Neural cell (in vitro differentiated cells): Measurements from ENCODE around the gene C1R. TPM values are rescaled to one million over a fixed set of nuclear protein-coding genes. Genes with fewer than 3 reads are reported as not detected.

Source experiments
- H2AFZ ChIP-seq: fragments of 200-600, 300-800 bp; sonication (generic), shearing (Covaris generic); 2 replicates; pipeline ENCODE4 v1.6.0; 2014; ENCODE audit warnings: low read depth, mild to moderate bottlenecking, antibody characterized with exemption, low read length, moderate library complexity
- H3F3A ChIP-seq: fragments of 200-600 bp; shearing (Covaris generic); 2 replicates; pipeline ENCODE4 v1.6.1; 2016; ENCODE audit warnings: mild to moderate bottlenecking, moderate library complexity, mixed read lengths, antibody characterized with exemption, low read length; ENCODE audit not compliant: insufficient read depth, poor library complexity, severe bottlenecking
- H3K27ac ChIP-seq: fragments of 200-600, 300-800 bp; sonication (generic), shearing (Covaris generic); 2 replicates; pipeline ENCODE4 v1.5.1; 2014; ENCODE audit warnings: mild to moderate bottlenecking, low read length, moderate library complexity
- H3K27me3 ChIP-seq: fragments of 300-800, 200-600 bp; sonication (generic), shearing (Covaris generic); 2 replicates; pipeline ENCODE4 v1.6.0; 2014; ENCODE audit warnings: mild to moderate bottlenecking, low read depth, low read length, moderate library complexity; ENCODE audit not compliant: insufficient read depth
- H3K36me3 ChIP-seq: fragments of 300-800, 200-600 bp; sonication (generic), shearing (Covaris generic); 2 replicates; pipeline ENCODE4 v1.5.1; 2014; ENCODE audit warnings: mild to moderate bottlenecking, antibody characterized with exemption, low read length, moderate library complexity; ENCODE audit not compliant: insufficient read depth
- H3K4me2 ChIP-seq: fragments of 300-800, 200-600 bp; sonication (generic), shearing (Covaris generic); 2 replicates; pipeline ENCODE4 v1.6.0; 2014; ENCODE audit warnings: mild to moderate bottlenecking, low read length
- H3K4me3 ChIP-seq: fragments of 300-800, 200-600 bp; sonication (generic), shearing (Covaris generic); 2 replicates; pipeline ENCODE4 v1.5.1; 2014; ENCODE audit warnings: mild to moderate bottlenecking, low read length, moderate library complexity
- H3K79me2 ChIP-seq: fragments of 200-600 bp; shearing (Covaris generic); replicated peaks from 2 replicates; pipeline ENCODE4 v1.6.0; 2014; ENCODE audit warnings: mild to moderate bottlenecking, low read length, moderate library complexity; ENCODE audit not compliant: insufficient read depth
- H3K9ac ChIP-seq: fragments of 300-800, 200-600 bp; sonication (generic), shearing (Covaris generic); 2 replicates; pipeline ENCODE4 v1.6.1; 2016; ENCODE audit warnings: mild to moderate bottlenecking, low read length, mixed read lengths
- H3K9me2 ChIP-seq: fragments of 200-600 bp; shearing (Covaris generic); 2 replicates; pipeline ENCODE4 v1.6.1; 2016; ENCODE audit warnings: mild to moderate bottlenecking, low read length, mixed read lengths; ENCODE audit not compliant: insufficient read depth
- H3K9me3 ChIP-seq: fragments of 200-600, 300-800 bp; sonication (generic), shearing (Covaris generic); 2 replicates; pipeline ENCODE4 v1.6.1; 2016; ENCODE audit warnings: mild to moderate bottlenecking, mixed run types, low read length, moderate library complexity, mixed read lengths
- H4K20me1 ChIP-seq: fragments of 200-600 bp; shearing (Covaris generic); 2 replicates; pipeline ENCODE4 v1.6.1; 2016; ENCODE audit warnings: mild to moderate bottlenecking, mixed run types; ENCODE audit not compliant: insufficient read depth
- CTCF ChIP-seq: fragments of 450-650 bp; IDR thresholded peaks from 2 replicates; pipeline ENCODE4 v1.5.1; 2014; ENCODE audit warnings: antibody characterized with exemption, mild to moderate bottlenecking, moderate library complexity; ENCODE audit not compliant: poor library complexity, severe bottlenecking
- EP300 ChIP-seq: fragments of 450-650 bp; conservative IDR thresholded peaks from 2 replicates; pipeline ENCODE4 v1.6.1; 2014; ENCODE audit warnings: antibody characterized with exemption, mild to moderate bottlenecking, moderate library complexity; ENCODE audit not compliant: poor library complexity, severe bottlenecking
- EZH2 ChIP-seq: fragments of 200-600, 300-800 bp; shearing (Covaris generic), sonication (generic); IDR thresholded peaks from 2 replicates; pipeline ENCODE4 v1.6.1; 2014; ENCODE audit warnings: antibody characterized with exemption, low read length, borderline replicate concordance, mild to moderate bottlenecking; ENCODE audit not compliant: insufficient read depth, poor library complexity, severe bottlenecking
- MXI1 ChIP-seq: fragments of 450-650 bp; conservative IDR thresholded peaks from 2 replicates; pipeline ENCODE4 v1.6.1; 2014; ENCODE audit warnings: antibody characterized with exemption, mild to moderate bottlenecking; ENCODE audit not compliant: poor library complexity, severe bottlenecking
- POLR2AphosphoS5 ChIP-seq: IDR thresholded peaks from 2 replicates; pipeline ENCODE4 v1.6.1; 2012
- RAD21 ChIP-seq: fragments of 450-650 bp; conservative IDR thresholded peaks from 2 replicates; pipeline ENCODE4 v1.6.1; 2014; ENCODE audit warnings: antibody characterized with exemption, mild to moderate bottlenecking, moderate library complexity
- REST ChIP-seq: IDR thresholded peaks from 2 replicates; pipeline ENCODE4 v1.6.1; 2012; ENCODE audit warnings: borderline replicate concordance
- SMC3 ChIP-seq: fragments of 450-650 bp; conservative IDR thresholded peaks from 2 replicates; pipeline ENCODE4 v1.6.1; 2014; ENCODE audit warnings: antibody characterized with exemption, mild to moderate bottlenecking, moderate library complexity; ENCODE audit not compliant: poor library complexity
- TAF1 ChIP-seq: IDR thresholded peaks from 2 replicates; pipeline ENCODE4 v1.6.1; 2012; ENCODE audit warnings: low read depth
- polyA plus RNA-seq: library from polyadenylated mRNA; depleted of rRNA; stranded (reverse); fragments of >200 nt; gene quantifications from 2 replicates; pipeline ENCODE4 v1.2.3, GENCODE V29; 2014

The C1R gene
- polyA plus RNA-seq, 1 donor from 2014 or later: 1.7 TPM

- no peaks in the 10 kb centered on the region for H3K36me3 ChIP-seq
- H4K20me1 ChIP-seq: no peaks in the 10 kb centered on the region
- H3F3A ChIP-seq: no peaks in the 10 kb centered on the region
- H3K9ac ChIP-seq: no peak overlapping the region
- H3K27ac ChIP-seq: no peak overlapping the region
- no peaks in the 10 kb centered on the region for H3K27me3 ChIP-seq
- H3K4me3 ChIP-seq: no peak overlapping the region
- TF ChIP-seq POLR2AphosphoS5 (no peak), MXI1 (peak; percentile 2), RAD21 (peak; percentile 77), REST (no peak), SMC3 (peak; percentile 85), CTCF (peak; percentile 86)
- no peak overlapping the region for H3K4me2 ChIP-seq
- H2AFZ ChIP-seq: no peak overlapping the region
- no peaks in the 10 kb centered on the region for H3K79me2 ChIP-seq
- H3K9me3 ChIP-seq: no peaks in the 10 kb centered on the region
- no peaks in the 10 kb centered on the region for H3K9me2 ChIP-seq
Measured at GRCh38 chr12:7113389-7113871, 21.2 kb upstream of the C1R start.

GRCh38 chr12:7112041-7112440, 19.8 kb upstream of the C1R start:
- no peak overlapping the region for H3K4me2 ChIP-seq
- H3K27ac ChIP-seq: no peak overlapping the region
- no peaks in the 10 kb centered on the region for H3F3A ChIP-seq
- H3K79me2 ChIP-seq: no peaks in the 10 kb centered on the region
- H3K9me2 ChIP-seq: no peaks in the 10 kb centered on the region
- peak overlapping the region; percentile 20 for H3K9ac ChIP-seq
- TF ChIP-seq SMC3: no peak
- no peak for TF ChIP-seq MXI1
- H3K4me3 ChIP-seq: no peak overlapping the region
- H3K27me3 ChIP-seq: no peaks in the 10 kb centered on the region
- no peaks in the 10 kb centered on the region for H3K9me3 ChIP-seq
- H2AFZ ChIP-seq: no peak overlapping the region
- H4K20me1 ChIP-seq: no peaks in the 10 kb centered on the region
- H3K36me3 ChIP-seq: no peaks in the 10 kb centered on the region

- Histone ChIP-seq H2AFZ (no peak overlapping the region), H3K27me3 (no peaks in the 10 kb centered on the region), H3K79me2 (no peaks in the 10 kb centered on the region), H3F3A (no peaks in the 10 kb centered on the region), H3K36me3 (no peaks in the 10 kb centered on the region), H3K4me3 (no peak overlapping the region), H3K9me3 (no peaks in the 10 kb centered on the region), H3K27ac (no peak overlapping the region), H3K9ac (no peak overlapping the region), H3K4me2 (no peak overlapping the region), H3K9me2 (no peaks in the 10 kb centered on the region), H4K20me1 (no peaks in the 10 kb centered on the region)
- TF ChIP-seq RAD21 (no peak), TAF1 (no peak), CTCF (no peak), POLR2AphosphoS5 (no peak), SMC3 (no peak), EZH2 (no peak), EP300 (no peak), MXI1 (no peak), REST (no peak)
Measured at GRCh38 chr12:7110661-7111060, 18.4 kb upstream of the C1R start.
